GM23338 (cell line): ENCODE measurements around the gene KCMF1. TPM values are rescaled to one million over a fixed set of nuclear protein-coding genes. Genes with fewer than 3 reads are reported as not detected.

Experiments used
- ATAC-seq: fragments of 200-7000 bp; cut with Tn5 transposase; 3 replicates; pipeline ENCODE4 v1.9.1; 2020
- DNase-seq: peaks from one replicate; pipeline ENCODE4 v3.0.0-alpha.2; 2015; ENCODE audit warnings: low spot score
- H2AFZ ChIP-seq: fragments of 200-600 bp; sonication (generic); 2 replicates; pipeline ENCODE4 v1.8.0; 2016; ENCODE audit warnings: antibody characterized with exemption, mild to moderate bottlenecking, moderate library complexity
- H3F3A ChIP-seq: fragments of 200-600 bp; sonication (generic); replicated peaks from 2 replicates; pipeline ENCODE4 v1.8.0; 2017; ENCODE audit warnings: antibody characterized with exemption, mixed run types, low read depth
- H3K27ac ChIP-seq: fragments of 200-600 bp; sonication (generic); 2 replicates; pipeline ENCODE4 v1.6.1; 2016; ENCODE audit warnings: low read depth
- H3K27me3 ChIP-seq: fragments of 200-600 bp; sonication (generic); 2 replicates; pipeline ENCODE4 v1.8.0; 2016; ENCODE audit warnings: mild to moderate bottlenecking, mixed run types, moderate library complexity; ENCODE audit not compliant: insufficient read depth
- H3K36me3 ChIP-seq: fragments of 200-600 bp; sonication (generic); 2 replicates; pipeline ENCODE4 v1.8.0; 2016; ENCODE audit warnings: mild to moderate bottlenecking; ENCODE audit not compliant: insufficient read depth
- H3K4me1 ChIP-seq: fragments of 200-600 bp; sonication (generic); 2 replicates; pipeline ENCODE4 v1.8.0; 2016; ENCODE audit warnings: mild to moderate bottlenecking, moderate library complexity; ENCODE audit not compliant: insufficient read depth
- H3K4me2 ChIP-seq: fragments of 200-600 bp; sonication (generic); 2 replicates; pipeline ENCODE4 v1.7.1; 2017; ENCODE audit warnings: mixed run types
- H3K4me3 ChIP-seq: fragments of 200-600 bp; sonication (generic); 2 replicates; pipeline ENCODE4 v1.6.1; 2016; ENCODE audit warnings: mixed run types
- H3K79me2 ChIP-seq: fragments of 200-600 bp; sonication (generic); replicated peaks from 2 replicates; pipeline ENCODE4 v1.8.0; 2017; ENCODE audit warnings: mild to moderate bottlenecking; ENCODE audit not compliant: insufficient read depth
- H3K9me2 ChIP-seq: fragments of 200-600 bp; sonication (generic); 2 replicates; pipeline ENCODE4 v1.8.0; 2017; ENCODE audit not compliant: insufficient read depth
- H4K20me1 ChIP-seq: fragments of 200-600 bp; sonication (generic); replicated peaks from 2 replicates; pipeline ENCODE4 v1.8.0; 2017; ENCODE audit warnings: mild to moderate bottlenecking; ENCODE audit not compliant: insufficient read depth
- H3K27ac Mint-ChIP-seq: 2 replicates; pipeline ENCODE4 v1.8.0; 2020; ENCODE audit warnings: inconsistent platforms, mild to moderate bottlenecking, moderate library complexity, mixed read lengths
- H3K27me3 Mint-ChIP-seq: 3 replicates; pipeline ENCODE4 v1.8.0; 2022; ENCODE audit warnings: low read depth, mild to moderate bottlenecking, moderate library complexity, mixed read lengths, inconsistent platforms; ENCODE audit not compliant: insufficient read depth, poor library complexity
- H3K36me3 Mint-ChIP-seq: 3 replicates; pipeline ENCODE4 v1.8.0; 2021; ENCODE audit warnings: low read depth, mild to moderate bottlenecking, inconsistent platforms, moderate library complexity, mixed read lengths
- H3K4me1 Mint-ChIP-seq: 3 replicates; pipeline ENCODE4 v1.8.0; 2020; ENCODE audit warnings: mild to moderate bottlenecking, inconsistent platforms, mixed read lengths
- H3K4me3 Mint-ChIP-seq: 3 replicates; pipeline ENCODE4 v1.8.0; 2021; ENCODE audit warnings: moderate library complexity, mild to moderate bottlenecking, inconsistent platforms, mixed read lengths
- H3K9me3 Mint-ChIP-seq: 3 replicates; pipeline ENCODE4 v1.8.0; 2020; ENCODE audit warnings: moderate library complexity, mild to moderate bottlenecking, inconsistent platforms, mixed read lengths
- STAT1 ChIP-seq: IDR thresholded peaks from one replicate; pipeline ENCODE4 v1.6.1; 2016; ENCODE audit warnings: antibody characterized with exemption; ENCODE audit not compliant: unreplicated experiment
- polyA plus RNA-seq: library from polyadenylated mRNA; unstranded; fragments of >200 nt; fragmentation: Nextera tagmentation; extraction: Ambion mirVana; gene quantifications from 2 replicates; pipeline ENCODE4 v1.2.1, GENCODE V29; 2016
- total RNA-seq: library from RNA; depleted of rRNA; stranded (reverse); fragments of >200 nt; shearing (Covaris generic); gene quantifications from 2 replicates; pipeline ENCODE4 v1.2.3, GENCODE V29; 2014
- TF ChIP-seq, protein P1 (sequence below): fragments of 250-450 bp; sonication (Bioruptor Pico); IDR thresholded peaks from 2 replicates; pipeline ENCODE4 v1.5.0; 2020; ENCODE audit warnings: mild to moderate bottlenecking, moderate library complexity
- TF ChIP-seq, protein P2 (sequence below), 2 experiments: fragments of 200-600 bp in 1 of 2; sonication (generic) in 1 of 2; conservative IDR thresholded peaks; 2 replicates each; pipeline versions ENCODE4 v1.5.1 to v1.6.1; 2016 to 2017; ENCODE audit warnings: antibody characterized with exemption in 2 of 2, low read depth in 2 of 2, mild to moderate bottlenecking in 2 of 2, moderate library complexity in 1 of 2

KCMF1 gene
- total and polyA plus RNA-seq, 2 experiments from 2014 or later = 29.3 to 120 TPM

DNA sequence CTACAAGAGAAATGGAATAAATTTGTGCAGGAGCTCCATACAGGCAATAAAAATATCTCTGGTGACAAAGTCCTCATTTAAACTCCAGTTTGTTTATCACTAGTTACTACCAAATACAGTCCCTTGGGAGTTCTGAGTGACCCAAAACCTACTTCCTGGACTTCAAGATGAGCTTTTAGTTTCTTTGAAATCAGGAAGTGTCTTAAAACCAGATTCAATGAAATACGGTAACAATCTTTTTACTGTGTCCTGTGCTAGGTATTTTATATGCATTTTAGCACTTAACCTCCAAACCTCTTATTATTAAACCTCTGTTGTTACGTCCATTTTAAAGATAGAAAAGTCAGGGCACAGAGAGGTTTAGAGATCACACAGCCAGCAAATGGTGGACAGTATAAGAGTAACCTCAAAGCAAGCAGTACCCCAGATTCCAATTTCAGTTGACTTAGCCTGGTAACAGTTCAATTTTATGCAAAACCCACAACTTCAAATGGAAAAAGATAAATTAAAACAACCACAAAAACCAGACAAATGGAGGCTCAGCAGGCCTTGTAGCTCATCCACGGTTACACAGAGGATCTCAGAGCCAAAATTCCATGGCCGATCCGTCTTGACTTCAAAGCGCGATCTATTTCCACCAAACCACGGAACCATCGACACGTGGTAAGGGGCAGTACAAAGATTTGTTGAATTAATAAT, 1.3 kb upstream of the KCMF1 start:
- Histone ChIP-seq H3K4me3 (peak overlapping the region; percentile 76), H3K9me2 (no peaks in the 10 kb centered on the region), H3K27me3 (no peaks in the 10 kb centered on the region), H3K4me2 (peak overlapping the region; percentile 81), H3K4me1 (peaks cover 12% of the 10 kb centered on the region), H4K20me1 (peaks cover 26% of the 10 kb centered on the region), H3K79me2 (peaks cover 86% of the 10 kb centered on the region), H3K36me3 (peaks cover 22% of the 10 kb centered on the region; the same call in 1 of the 2 replicates), H3K27ac (peak overlapping the region; percentile 96), H3F3A (peaks cover 13% of the 10 kb centered on the region; the same call in 1 of the 2 replicates), H2AFZ (no peak overlapping the region)
- Mint-ChIP-seq H3K4me3 (peak overlapping the region; percentile 98), H3K27me3 (peaks cover 11% of the 10 kb centered on the region), H3K36me3 (peaks cover 50% of the 10 kb centered on the region), H3K27ac (peak overlapping the region; percentile 99), H3K9me3 (peaks cover 3% of the 10 kb centered on the region; the same call in 1 of the 3 replicates), H3K4me1 (peaks cover 30% of the 10 kb centered on the region)
- no peak for ATAC-seq
- DNase-seq = no peak
- no peak for TF ChIP-seq STAT1
- TF ChIP-seq, protein P1, sequence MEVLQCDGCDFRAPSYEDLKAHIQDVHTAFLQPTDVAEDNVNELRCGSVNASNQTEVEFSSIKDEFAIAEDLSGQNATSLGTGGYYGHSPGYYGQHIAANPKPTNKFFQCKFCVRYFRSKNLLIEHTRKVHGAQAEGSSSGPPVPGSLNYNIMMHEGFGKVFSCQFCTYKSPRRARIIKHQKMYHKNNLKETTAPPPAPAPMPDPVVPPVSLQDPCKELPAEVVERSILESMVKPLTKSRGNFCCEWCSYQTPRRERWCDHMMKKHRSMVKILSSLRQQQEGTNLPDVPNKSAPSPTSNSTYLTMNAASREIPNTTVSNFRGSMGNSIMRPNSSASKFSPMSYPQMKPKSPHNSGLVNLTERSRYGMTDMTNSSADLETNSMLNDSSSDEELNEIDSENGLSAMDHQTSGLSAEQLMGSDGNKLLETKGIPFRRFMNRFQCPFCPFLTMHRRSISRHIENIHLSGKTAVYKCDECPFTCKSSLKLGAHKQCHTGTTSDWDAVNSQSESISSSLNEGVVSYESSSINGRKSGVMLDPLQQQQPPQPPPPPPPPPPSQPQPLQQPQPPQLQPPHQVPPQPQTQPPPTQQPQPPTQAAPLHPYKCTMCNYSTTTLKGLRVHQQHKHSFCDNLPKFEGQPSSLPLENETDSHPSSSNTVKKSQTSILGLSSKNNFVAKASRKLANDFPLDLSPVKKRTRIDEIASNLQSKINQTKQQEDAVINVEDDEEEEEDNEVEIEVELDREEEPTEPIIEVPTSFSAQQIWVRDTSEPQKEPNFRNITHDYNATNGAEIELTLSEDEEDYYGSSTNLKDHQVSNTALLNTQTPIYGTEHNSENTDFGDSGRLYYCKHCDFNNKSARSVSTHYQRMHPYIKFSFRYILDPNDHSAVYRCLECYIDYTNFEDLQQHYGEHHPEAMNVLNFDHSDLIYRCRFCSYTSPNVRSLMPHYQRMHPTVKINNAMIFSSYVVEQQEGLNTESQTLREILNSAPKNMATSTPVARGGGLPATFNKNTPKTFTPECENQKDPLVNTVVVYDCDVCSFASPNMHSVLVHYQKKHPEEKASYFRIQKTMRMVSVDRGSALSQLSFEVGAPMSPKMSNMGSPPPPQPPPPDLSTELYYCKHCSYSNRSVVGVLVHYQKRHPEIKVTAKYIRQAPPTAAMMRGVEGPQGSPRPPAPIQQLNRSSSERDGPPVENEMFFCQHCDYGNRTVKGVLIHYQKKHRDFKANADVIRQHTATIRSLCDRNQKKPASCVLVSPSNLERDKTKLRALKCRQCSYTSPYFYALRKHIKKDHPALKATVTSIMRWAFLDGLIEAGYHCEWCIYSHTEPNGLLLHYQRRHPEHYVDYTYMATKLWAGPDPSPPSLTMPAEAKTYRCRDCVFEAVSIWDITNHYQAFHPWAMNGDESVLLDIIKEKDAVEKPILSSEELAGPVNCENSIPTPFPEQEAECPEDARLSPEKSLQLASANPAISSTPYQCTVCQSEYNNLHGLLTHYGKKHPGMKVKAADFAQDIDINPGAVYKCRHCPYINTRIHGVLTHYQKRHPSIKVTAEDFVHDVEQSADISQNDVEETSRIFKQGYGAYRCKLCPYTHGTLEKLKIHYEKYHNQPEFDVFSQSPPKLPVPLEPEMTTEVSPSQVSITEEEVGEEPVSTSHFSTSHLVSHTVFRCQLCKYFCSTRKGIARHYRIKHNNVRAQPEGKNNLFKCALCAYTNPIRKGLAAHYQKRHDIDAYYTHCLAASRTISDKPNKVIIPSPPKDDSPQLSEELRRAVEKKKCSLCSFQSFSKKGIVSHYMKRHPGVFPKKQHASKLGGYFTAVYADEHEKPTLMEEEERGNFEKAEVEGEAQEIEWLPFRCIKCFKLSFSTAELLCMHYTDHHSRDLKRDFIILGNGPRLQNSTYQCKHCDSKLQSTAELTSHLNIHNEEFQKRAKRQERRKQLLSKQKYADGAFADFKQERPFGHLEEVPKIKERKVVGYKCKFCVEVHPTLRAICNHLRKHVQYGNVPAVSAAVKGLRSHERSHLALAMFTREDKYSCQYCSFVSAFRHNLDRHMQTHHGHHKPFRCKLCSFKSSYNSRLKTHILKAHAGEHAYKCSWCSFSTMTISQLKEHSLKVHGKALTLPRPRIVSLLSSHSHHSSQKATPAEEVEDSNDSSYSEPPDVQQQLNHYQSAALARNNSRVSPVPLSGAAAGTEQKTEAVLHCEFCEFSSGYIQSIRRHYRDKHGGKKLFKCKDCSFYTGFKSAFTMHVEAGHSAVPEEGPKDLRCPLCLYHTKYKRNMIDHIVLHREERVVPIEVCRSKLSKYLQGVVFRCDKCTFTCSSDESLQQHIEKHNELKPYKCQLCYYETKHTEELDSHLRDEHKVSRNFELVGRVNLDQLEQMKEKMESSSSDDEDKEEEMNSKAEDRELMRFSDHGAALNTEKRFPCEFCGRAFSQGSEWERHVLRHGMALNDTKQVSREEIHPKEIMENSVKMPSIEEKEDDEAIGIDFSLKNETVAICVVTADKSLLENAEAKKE = no peak
- TF ChIP-seq, protein P2, sequence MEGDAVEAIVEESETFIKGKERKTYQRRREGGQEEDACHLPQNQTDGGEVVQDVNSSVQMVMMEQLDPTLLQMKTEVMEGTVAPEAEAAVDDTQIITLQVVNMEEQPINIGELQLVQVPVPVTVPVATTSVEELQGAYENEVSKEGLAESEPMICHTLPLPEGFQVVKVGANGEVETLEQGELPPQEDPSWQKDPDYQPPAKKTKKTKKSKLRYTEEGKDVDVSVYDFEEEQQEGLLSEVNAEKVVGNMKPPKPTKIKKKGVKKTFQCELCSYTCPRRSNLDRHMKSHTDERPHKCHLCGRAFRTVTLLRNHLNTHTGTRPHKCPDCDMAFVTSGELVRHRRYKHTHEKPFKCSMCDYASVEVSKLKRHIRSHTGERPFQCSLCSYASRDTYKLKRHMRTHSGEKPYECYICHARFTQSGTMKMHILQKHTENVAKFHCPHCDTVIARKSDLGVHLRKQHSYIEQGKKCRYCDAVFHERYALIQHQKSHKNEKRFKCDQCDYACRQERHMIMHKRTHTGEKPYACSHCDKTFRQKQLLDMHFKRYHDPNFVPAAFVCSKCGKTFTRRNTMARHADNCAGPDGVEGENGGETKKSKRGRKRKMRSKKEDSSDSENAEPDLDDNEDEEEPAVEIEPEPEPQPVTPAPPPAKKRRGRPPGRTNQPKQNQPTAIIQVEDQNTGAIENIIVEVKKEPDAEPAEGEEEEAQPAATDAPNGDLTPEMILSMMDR (conservative IDR thresholded peaks at IDR 0.05; ENCODE audit: low read depth in 2 of 2) = no peak
